Measurements from ENCODE around the gene PKDREJ. TPM values are rescaled to one million over a fixed set of nuclear protein-coding genes. Genes with fewer than 3 reads are reported as not detected.

PKDREJ gene
- total RNA-seq, 1 experiment from 2014 or later = 0.02 TPM

DNA sequence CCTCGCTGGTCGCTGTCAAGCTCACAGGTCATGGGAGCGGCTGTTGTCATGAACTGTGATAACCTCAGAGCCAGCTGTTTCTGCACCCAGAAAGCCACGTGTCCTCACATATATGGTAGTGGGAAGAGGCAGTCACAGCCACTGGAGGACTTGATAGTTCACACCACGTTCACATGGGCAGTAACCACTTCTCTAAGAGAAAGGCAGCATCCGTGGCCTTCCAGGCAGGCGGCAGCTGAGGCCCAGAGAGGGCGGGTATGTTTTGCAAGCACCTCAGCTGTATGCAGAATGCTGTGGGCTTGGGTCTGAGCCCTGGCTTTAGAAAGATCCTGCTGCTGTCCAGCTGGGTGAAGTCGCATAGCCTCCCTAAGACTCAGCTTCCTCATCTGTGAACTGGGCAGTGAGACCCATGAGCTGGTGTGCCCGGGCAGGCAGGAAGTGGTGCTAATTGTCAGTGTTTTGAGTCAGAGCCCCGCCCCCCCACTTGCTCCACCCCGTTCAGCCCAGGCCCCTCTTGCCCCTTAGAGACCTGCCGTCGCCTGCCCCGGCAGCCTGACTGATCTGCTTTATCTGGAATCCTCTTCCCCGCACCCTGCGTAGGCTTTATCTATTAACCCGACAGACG, 18.0 kb upstream of the PKDREJ start:
- DNase-seq (ENCODE audit: low spot score) = no peak
- no peaks in the 10 kb centered on the region for H3K27me3 Mint-ChIP-seq (ENCODE audit: low read depth)
- no peak for TF ChIP-seq HMGA2 (CRISPR knock-in tag; IDR thresholded peaks at IDR 0.05)
- TF ChIP-seq, protein P1, sequence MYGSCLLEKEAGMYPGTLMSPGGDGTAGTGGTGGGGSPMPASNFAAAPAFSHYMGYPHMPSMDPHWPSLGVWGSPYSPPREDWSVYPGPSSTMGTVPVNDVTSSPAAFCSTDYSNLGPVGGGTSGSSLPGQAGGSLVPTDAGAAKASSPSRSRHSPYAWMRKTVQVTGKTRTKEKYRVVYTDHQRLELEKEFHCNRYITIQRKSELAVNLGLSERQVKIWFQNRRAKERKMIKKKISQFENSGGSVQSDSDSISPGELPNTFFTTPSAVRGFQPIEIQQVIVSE (CRISPR knock-in tag; IDR thresholded peaks at IDR 0.05; ENCODE audit: borderline replicate concordance) = no peak
- H3K36me3 Mint-ChIP-seq = peaks cover 29% of the 10 kb centered on the region
- H3K9me3 Mint-ChIP-seq = no peaks in the 10 kb centered on the region
- POLR2A ChIA-PET = no interaction called here
- CTCF ChIA-PET = interaction anchor here (0.9 to 1.1 kb wide), 2 partner anchors 13 to 158 kb away, joined by 3 to 5 read pairs; partner anchors contain the start of gene TTC38
- no peak overlapping the region for H3K4me3 Mint-ChIP-seq
- H3K4me1 Mint-ChIP-seq = no peaks in the 10 kb centered on the region
- ATAC-seq = peak; percentile 67
- no peak overlapping the region for H3K27ac Mint-ChIP-seq

DNA sequence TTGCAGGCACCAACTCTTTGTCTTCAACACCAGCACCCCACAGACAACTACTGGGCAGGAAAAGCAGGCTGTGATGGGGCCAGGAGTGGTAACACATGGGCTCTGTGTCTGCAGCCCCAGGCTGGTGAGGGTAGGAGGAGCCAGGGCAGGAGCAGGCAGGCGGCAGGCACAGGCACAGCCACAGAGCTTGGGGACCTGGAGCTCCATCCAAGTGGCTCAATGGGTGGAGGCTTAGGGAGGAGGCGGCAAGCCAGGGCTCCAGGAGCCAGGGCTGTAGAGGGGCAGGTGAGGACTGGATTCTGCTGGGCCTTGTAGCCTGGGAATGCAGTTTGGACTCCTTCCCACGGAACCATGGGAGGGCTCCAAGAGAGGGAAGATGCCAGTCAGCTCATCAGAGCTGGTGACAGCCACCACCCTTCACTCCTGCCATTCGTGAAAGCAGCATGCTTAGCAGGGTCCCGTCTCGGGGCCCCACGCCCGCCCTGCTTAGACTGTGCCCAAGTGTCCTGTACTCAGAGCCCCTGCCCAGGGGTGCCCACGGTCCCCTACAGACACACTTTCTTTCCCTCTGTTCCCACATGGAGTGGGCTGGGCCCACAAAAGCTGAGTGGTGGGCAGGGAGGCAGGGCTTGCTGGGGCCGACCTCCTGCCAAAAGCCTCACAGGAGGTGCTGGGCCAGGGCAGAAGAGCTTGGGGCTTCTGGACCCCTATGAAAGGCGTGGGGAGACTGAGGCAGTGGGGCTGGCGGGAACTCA, 17.1 kb upstream of the PKDREJ start:
- DNase-seq (ENCODE audit: low spot score) (no peak), ATAC-seq (no peak)
- Mint-ChIP-seq H3K27me3 (ENCODE audit: low read depth) (no peaks in the 10 kb centered on the region), H3K36me3 (peaks cover 31% of the 10 kb centered on the region), H3K4me3 (no peak overlapping the region), H3K4me1 (no peaks in the 10 kb centered on the region), H3K27ac (no peak overlapping the region), H3K9me3 (peaks cover 7% of the 10 kb centered on the region)
- POLR2A ChIA-PET = no interaction called here
- TF ChIP-seq GABPB1 (CRISPR knock-in tag; IDR thresholded peaks at IDR 0.05) = no peak
- TF ChIP-seq TCF7 (CRISPR knock-in tag; IDR thresholded peaks at IDR 0.05; ENCODE audit: low read depth) = no peak
- no peak for TF ChIP-seq KAT7 (CRISPR knock-in tag; IDR thresholded peaks at IDR 0.05; ENCODE audit: borderline replicate concordance)
- TF ChIP-seq ZNF317 (CRISPR knock-in tag; IDR thresholded peaks at IDR 0.05; ENCODE audit: borderline replicate concordance, low read depth) = no peak
- TF ChIP-seq SOX15 (CRISPR knock-in tag; IDR thresholded peaks at IDR 0.05) = no peak
- CTCF ChIA-PET = interaction anchor here (1.1 kb wide), 1 partner anchor 13 kb away, joined by 5 read pairs; the partner anchor contains the start of gene TTC38

DNA sequence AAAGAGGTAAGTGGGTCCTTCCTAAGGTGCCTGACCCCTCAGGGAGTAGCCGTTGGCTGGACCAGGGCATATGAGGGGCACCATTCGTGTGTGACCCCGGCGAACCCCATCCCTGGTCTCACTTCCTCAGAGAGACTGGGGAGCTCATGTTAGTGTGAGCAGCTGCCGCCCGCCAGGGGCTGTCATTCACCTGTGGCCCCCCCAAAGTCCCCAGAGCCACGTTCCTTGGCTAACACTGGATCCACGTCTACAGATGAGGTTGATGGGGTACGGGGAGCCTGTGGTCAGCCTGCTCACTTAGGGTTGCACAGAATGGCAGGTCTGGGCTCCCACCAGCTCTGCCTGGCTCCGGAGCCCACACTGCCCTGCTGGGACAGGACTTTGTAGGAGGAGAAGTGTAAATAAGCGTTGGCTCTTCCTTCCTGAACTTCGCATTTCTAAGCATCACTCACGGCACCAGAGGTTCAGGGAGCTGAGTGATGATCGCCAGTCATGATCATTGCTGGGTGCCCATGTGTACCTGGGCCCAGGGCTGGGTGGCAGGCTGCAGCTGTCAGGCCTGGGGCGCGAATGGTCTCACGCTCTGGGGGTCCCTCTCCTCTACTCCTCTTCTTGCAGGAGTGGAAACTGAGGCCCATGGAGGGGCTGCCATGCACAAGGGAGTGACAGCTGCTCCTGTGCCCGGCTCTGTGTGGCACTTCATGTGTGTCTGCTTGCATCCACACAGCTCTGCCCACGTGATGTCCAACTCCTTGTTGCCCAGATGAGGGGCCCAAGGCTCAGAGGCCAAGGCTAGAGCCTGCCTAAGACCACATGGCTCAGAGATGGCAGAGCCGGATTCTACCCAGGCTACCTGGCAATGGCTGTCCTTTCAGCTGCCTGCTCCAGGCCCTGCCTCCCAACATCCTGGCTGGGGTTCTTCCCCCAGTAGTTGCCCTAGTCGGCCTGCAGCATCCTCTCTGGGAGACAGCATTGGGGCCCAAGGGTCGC, 15.8 kb upstream of the PKDREJ start:
- peaks cover 32% of the 10 kb centered on the region for H3K36me3 Mint-ChIP-seq
- H3K4me1 Mint-ChIP-seq = no peaks in the 10 kb centered on the region
- DNase-seq (ENCODE audit: low spot score) (no peak), ATAC-seq (no peak)
- H3K4me3 Mint-ChIP-seq = no peak overlapping the region
- POLR2A ChIA-PET = no interaction called here
- no peak overlapping the region for H3K27ac Mint-ChIP-seq
- peaks cover 7% of the 10 kb centered on the region for H3K9me3 Mint-ChIP-seq
- H3K27me3 Mint-ChIP-seq (ENCODE audit: low read depth) = no peaks in the 10 kb centered on the region
- no peak for TF ChIP-seq TP53 (CRISPR knock-in tag; IDR thresholded peaks at IDR 0.05)
- TF ChIP-seq, protein P2, sequence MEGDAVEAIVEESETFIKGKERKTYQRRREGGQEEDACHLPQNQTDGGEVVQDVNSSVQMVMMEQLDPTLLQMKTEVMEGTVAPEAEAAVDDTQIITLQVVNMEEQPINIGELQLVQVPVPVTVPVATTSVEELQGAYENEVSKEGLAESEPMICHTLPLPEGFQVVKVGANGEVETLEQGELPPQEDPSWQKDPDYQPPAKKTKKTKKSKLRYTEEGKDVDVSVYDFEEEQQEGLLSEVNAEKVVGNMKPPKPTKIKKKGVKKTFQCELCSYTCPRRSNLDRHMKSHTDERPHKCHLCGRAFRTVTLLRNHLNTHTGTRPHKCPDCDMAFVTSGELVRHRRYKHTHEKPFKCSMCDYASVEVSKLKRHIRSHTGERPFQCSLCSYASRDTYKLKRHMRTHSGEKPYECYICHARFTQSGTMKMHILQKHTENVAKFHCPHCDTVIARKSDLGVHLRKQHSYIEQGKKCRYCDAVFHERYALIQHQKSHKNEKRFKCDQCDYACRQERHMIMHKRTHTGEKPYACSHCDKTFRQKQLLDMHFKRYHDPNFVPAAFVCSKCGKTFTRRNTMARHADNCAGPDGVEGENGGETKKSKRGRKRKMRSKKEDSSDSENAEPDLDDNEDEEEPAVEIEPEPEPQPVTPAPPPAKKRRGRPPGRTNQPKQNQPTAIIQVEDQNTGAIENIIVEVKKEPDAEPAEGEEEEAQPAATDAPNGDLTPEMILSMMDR (IDR thresholded peaks at IDR 0.05) = no peak
- TF ChIP-seq, protein P3, sequence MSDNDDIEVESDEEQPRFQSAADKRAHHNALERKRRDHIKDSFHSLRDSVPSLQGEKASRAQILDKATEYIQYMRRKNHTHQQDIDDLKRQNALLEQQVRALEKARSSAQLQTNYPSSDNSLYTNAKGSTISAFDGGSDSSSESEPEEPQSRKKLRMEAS (CRISPR knock-in tag; IDR thresholded peaks at IDR 0.05) = no peak
- CTCF ChIA-PET = no interaction called here

DNA sequence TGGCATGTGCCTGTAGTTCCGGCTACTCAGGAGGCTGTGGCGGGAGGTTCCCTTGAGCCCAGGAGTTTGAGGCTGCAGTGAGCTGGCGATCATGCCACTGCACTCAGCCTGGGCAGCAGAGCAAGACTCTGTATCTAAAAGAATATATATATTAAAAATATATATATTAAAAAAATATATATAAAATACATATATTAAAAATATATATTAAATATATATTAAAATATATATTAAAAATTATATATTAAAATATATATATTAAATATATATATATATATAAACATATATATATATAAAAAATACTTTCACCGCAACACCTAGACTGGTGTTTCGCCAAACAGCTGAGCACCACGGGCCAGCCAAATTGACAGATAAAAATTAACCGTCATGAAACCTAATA, 13.4 kb upstream of the PKDREJ start:
- H3K4me1 Mint-ChIP-seq = no peaks in the 10 kb centered on the region
- no peak for ATAC-seq
- H3K36me3 Mint-ChIP-seq = peaks cover 30% of the 10 kb centered on the region
- TF ChIP-seq HMGA2 (CRISPR knock-in tag; IDR thresholded peaks at IDR 0.05) (peak; percentile 95), ESRRA (CRISPR knock-in tag; IDR thresholded peaks at IDR 0.05; ENCODE audit: borderline replicate concordance) (no peak)
- peaks cover 7% of the 10 kb centered on the region for H3K9me3 Mint-ChIP-seq
- ChIA-PET CTCF (no interaction called here), POLR2A (no interaction called here)
- no peaks in the 10 kb centered on the region for H3K27me3 Mint-ChIP-seq (ENCODE audit: low read depth)
- H3K4me3 Mint-ChIP-seq = no peak overlapping the region
- H3K27ac Mint-ChIP-seq = no peak overlapping the region
- no peak for DNase-seq (ENCODE audit: low spot score)
